ENCODE results near the gene FAM83G. TPM values are rescaled to one million over a fixed set of nuclear protein-coding genes. Genes with fewer than 3 reads are reported as not detected.
"Not testable (repeated sequence)": the region's sequence is repeated elsewhere in the genome, so short reads cannot be mapped to it uniquely, and the experiment has no call there.

Gene FAM83G
- total RNA-seq, 2 experiments from 2014 or later = 5.0 to 10.4 TPM

GRCh38 chr17:19036186-19036585 lies 31.6 kb upstream of the FAM83G start:
- H3K79me2 ChIP-seq (ENCODE audit: insufficient read depth, low read depth, low read length); H3K4me1 ChIP-seq (ENCODE audit: insufficient read depth, low read length, poor library complexity, severe bottlenecking); H4K20me1 ChIP-seq (ENCODE audit: insufficient read depth, low read length); CTCF ChIA-PET (ENCODE audit: unreplicated experiment); H3K27ac ChIP-seq (ENCODE audit: low read depth, low read length, poor library complexity, severe bottlenecking); H3K36me3 ChIP-seq (ENCODE audit: insufficient read depth, low read length); H3K9me2 ChIP-seq (ENCODE audit: insufficient read depth, low read length); H2AFZ ChIP-seq (ENCODE audit: low read length); H3K4me2 ChIP-seq (ENCODE audit: low read length); POLR2A ChIA-PET; DNase-seq (ENCODE audit: low spot score); H3K9me3 ChIP-seq (ENCODE audit: low read length); BruUV-seq (replicated peaks); intact Hi-C loops (cut with micrococcal nuclease; ENCODE audit: unreplicated experiment); H3K4me3 ChIP-seq (ENCODE audit: low read depth, low read length, poor library complexity, severe bottlenecking): not testable (repeated sequence)

DNA sequence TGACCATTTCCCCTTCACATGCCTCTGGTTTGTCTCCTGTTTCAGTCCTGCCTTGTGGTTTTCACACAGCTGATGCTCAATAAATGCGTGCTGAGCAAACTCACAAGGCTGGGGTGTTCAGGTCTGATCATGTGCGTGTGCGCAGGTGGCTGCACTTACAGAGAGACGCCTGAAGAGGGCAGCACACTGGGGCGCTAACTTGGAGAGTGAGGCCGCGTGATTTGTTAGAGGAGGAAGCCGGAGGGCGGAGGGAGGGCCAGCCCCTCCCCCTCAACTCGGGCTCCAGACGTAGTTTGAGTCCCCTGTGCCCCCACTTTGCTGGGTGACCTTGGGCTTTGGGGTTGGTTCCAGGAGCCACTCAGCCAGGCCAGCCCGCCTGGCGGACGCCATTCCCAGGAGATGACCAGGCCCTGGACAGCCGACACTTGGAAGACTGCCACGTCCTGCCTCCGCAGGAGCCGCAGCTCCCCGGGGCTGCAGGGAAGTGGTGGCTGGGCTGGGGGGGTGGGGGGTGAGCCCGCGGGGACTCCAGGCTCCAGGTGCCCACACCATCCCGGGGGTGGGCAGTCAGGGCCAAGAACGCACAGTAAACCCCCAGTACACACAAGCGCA lies 27.9 kb upstream of the FAM83G start:
- H3K36me3 ChIP-seq (ENCODE audit: insufficient read depth, low read length); H3K79me2 ChIP-seq (ENCODE audit: insufficient read depth, low read depth, low read length); H3K4me3 ChIP-seq (ENCODE audit: low read depth, low read length, poor library complexity, severe bottlenecking); BruUV-seq (replicated peaks); H3K9me2 ChIP-seq (ENCODE audit: insufficient read depth, low read length); H2AFZ ChIP-seq (ENCODE audit: low read length); POLR2A ChIA-PET; H3K9me3 ChIP-seq (ENCODE audit: low read length); H3K4me1 ChIP-seq (ENCODE audit: insufficient read depth, low read length, poor library complexity, severe bottlenecking); H3K4me2 ChIP-seq (ENCODE audit: low read length); H4K20me1 ChIP-seq (ENCODE audit: insufficient read depth, low read length); H3K27ac ChIP-seq (ENCODE audit: low read depth, low read length, poor library complexity, severe bottlenecking); DNase-seq (ENCODE audit: low spot score); CTCF ChIA-PET (ENCODE audit: unreplicated experiment); intact Hi-C loops (cut with micrococcal nuclease; ENCODE audit: unreplicated experiment): not testable (repeated sequence)

- POLR2A ChIA-PET; H3K4me2 ChIP-seq (ENCODE audit: low read length); H3K27ac ChIP-seq (ENCODE audit: low read depth, low read length, poor library complexity, severe bottlenecking): not testable (repeated sequence)
Observed at GRCh38 chr17:19031729-19032128, 27.2 kb upstream of the FAM83G start.

GRCh38 chr17:19030771-19031449 lies 26.3 kb upstream of the FAM83G start:
- H3K9me3 ChIP-seq (ENCODE audit: low read length); intact Hi-C loops (cut with micrococcal nuclease; ENCODE audit: unreplicated experiment); H3K4me3 ChIP-seq (ENCODE audit: low read depth, low read length, poor library complexity, severe bottlenecking); CTCF ChIA-PET (ENCODE audit: unreplicated experiment); H3K79me2 ChIP-seq (ENCODE audit: insufficient read depth, low read depth, low read length); DNase-seq (ENCODE audit: low spot score); POLR2A ChIA-PET; H3K36me3 ChIP-seq (ENCODE audit: insufficient read depth, low read length); H3K9me2 ChIP-seq (ENCODE audit: insufficient read depth, low read length); BruUV-seq (replicated peaks); H3K4me1 ChIP-seq (ENCODE audit: insufficient read depth, low read length, poor library complexity, severe bottlenecking); H3K4me2 ChIP-seq (ENCODE audit: low read length); H2AFZ ChIP-seq (ENCODE audit: low read length); H4K20me1 ChIP-seq (ENCODE audit: insufficient read depth, low read length); H3K27ac ChIP-seq (ENCODE audit: low read depth, low read length, poor library complexity, severe bottlenecking): not testable (repeated sequence)

More at GRCh38 chr17:19031729-19032128, 27.2 kb upstream of the FAM83G start:
- BruUV-seq (replicated peaks); H3K36me3 ChIP-seq (ENCODE audit: insufficient read depth, low read length); H3K9me2 ChIP-seq (ENCODE audit: insufficient read depth, low read length); H4K20me1 ChIP-seq (ENCODE audit: insufficient read depth, low read length); intact Hi-C loops (cut with micrococcal nuclease; ENCODE audit: unreplicated experiment); H2AFZ ChIP-seq (ENCODE audit: low read length); H3K4me3 ChIP-seq (ENCODE audit: low read depth, low read length, poor library complexity, severe bottlenecking); H3K9me3 ChIP-seq (ENCODE audit: low read length); DNase-seq (ENCODE audit: low spot score); H3K4me1 ChIP-seq (ENCODE audit: insufficient read depth, low read length, poor library complexity, severe bottlenecking); CTCF ChIA-PET (ENCODE audit: unreplicated experiment); H3K79me2 ChIP-seq (ENCODE audit: insufficient read depth, low read depth, low read length): not testable (repeated sequence)

- H3K4me3 ChIP-seq (ENCODE audit: low read depth, low read length, poor library complexity, severe bottlenecking); H3K36me3 ChIP-seq (ENCODE audit: insufficient read depth, low read length); H4K20me1 ChIP-seq (ENCODE audit: insufficient read depth, low read length); H2AFZ ChIP-seq (ENCODE audit: low read length); CTCF ChIA-PET (ENCODE audit: unreplicated experiment); BruUV-seq (replicated peaks); POLR2A ChIA-PET; H3K4me1 ChIP-seq (ENCODE audit: insufficient read depth, low read length, poor library complexity, severe bottlenecking); H3K27ac ChIP-seq (ENCODE audit: low read depth, low read length, poor library complexity, severe bottlenecking); intact Hi-C loops (cut with micrococcal nuclease; ENCODE audit: unreplicated experiment); H3K79me2 ChIP-seq (ENCODE audit: insufficient read depth, low read depth, low read length); DNase-seq (ENCODE audit: low spot score); H3K4me2 ChIP-seq (ENCODE audit: low read length); H3K9me3 ChIP-seq (ENCODE audit: low read length); H3K9me2 ChIP-seq (ENCODE audit: insufficient read depth, low read length): not testable (repeated sequence)
Observed at GRCh38 chr17:19029740-19030139, 25.2 kb upstream of the FAM83G start.

GRCh38 chr17:19028671-19029070 lies 24.1 kb upstream of the FAM83G start:
- DNase-seq (ENCODE audit: low spot score); intact Hi-C loops (cut with micrococcal nuclease; ENCODE audit: unreplicated experiment); H3K9me2 ChIP-seq (ENCODE audit: insufficient read depth, low read length); H4K20me1 ChIP-seq (ENCODE audit: insufficient read depth, low read length); H3K4me1 ChIP-seq (ENCODE audit: insufficient read depth, low read length, poor library complexity, severe bottlenecking); H3K79me2 ChIP-seq (ENCODE audit: insufficient read depth, low read depth, low read length); H2AFZ ChIP-seq (ENCODE audit: low read length); H3K4me2 ChIP-seq (ENCODE audit: low read length); H3K4me3 ChIP-seq (ENCODE audit: low read depth, low read length, poor library complexity, severe bottlenecking); BruUV-seq (replicated peaks); POLR2A ChIA-PET; H3K27ac ChIP-seq (ENCODE audit: low read depth, low read length, poor library complexity, severe bottlenecking); CTCF ChIA-PET (ENCODE audit: unreplicated experiment); H3K9me3 ChIP-seq (ENCODE audit: low read length): not testable (repeated sequence)
- H3K36me3 ChIP-seq (ENCODE audit: insufficient read depth, low read length) = peaks cover 13% of the 10 kb centered on the region
